ENCODE measurements around the gene ICOS. TPM values are rescaled to one million over a fixed set of nuclear protein-coding genes. Genes with fewer than 3 reads are reported as not detected.

Gene ICOS
- total and polyA plus RNA-seq, 2 experiments from 2014 or later: 0.10 TPM; not detected in 1

- Histone ChIP-seq H3K4me2 (no peak overlapping the region), H3K4me3 (no peak overlapping the region), H3K9me3 (ENCODE audit: low read depth) (no peaks in the 10 kb centered on the region), H3K79me2 (no peaks in the 10 kb centered on the region), H3K4me1 (ENCODE audit: insufficient read depth) (no peaks in the 10 kb centered on the region), H3K27me3 (no peaks in the 10 kb centered on the region), H3K9me2 (replicated peaks; ENCODE audit: insufficient read depth) (no peaks in the 10 kb centered on the region), H4K20me1 (ENCODE audit: insufficient read depth, poor library complexity, severe bottlenecking) (no peaks in the 10 kb centered on the region), H3K27ac (no peak overlapping the region), H2AFZ (no peak overlapping the region), H3K36me3 (replicated peaks; ENCODE audit: insufficient read depth, low read depth) (no peaks in the 10 kb centered on the region)
- no peak for DNase-seq (ENCODE audit: low spot score)
- TF ChIP-seq EZH2phosphoT487 (IDR thresholded peaks at IDR 0.05; ENCODE audit: low read depth, severe bottlenecking, unreplicated experiment) (no peak), EZH2 (IDR thresholded peaks at IDR 0.05; ENCODE audit: borderline replicate concordance) (no peak), CTCF (IDR thresholded peaks at IDR 0.05; ENCODE audit: poor library complexity) (no peak)
These were observed 35.5 kb downstream of the ICOS start for GRCh38 chr2:203972066-203972465.

- Histone ChIP-seq H3K4me3 (no peak overlapping the region), H3K36me3 (replicated peaks; ENCODE audit: insufficient read depth, low read depth) (no peaks in the 10 kb centered on the region), H3K27me3 (no peaks in the 10 kb centered on the region), H3K27ac (no peak overlapping the region), H3K79me2 (no peaks in the 10 kb centered on the region), H4K20me1 (ENCODE audit: insufficient read depth, poor library complexity, severe bottlenecking) (no peaks in the 10 kb centered on the region), H2AFZ (no peak overlapping the region), H3K4me1 (ENCODE audit: insufficient read depth) (no peaks in the 10 kb centered on the region), H3K9me2 (replicated peaks; ENCODE audit: insufficient read depth) (no peaks in the 10 kb centered on the region), H3K9me3 (ENCODE audit: low read depth) (no peaks in the 10 kb centered on the region), H3K4me2 (no peak overlapping the region)
- no peak for DNase-seq (ENCODE audit: low spot score)
- TF ChIP-seq EZH2 (IDR thresholded peaks at IDR 0.05; ENCODE audit: borderline replicate concordance) (no peak), EZH2phosphoT487 (IDR thresholded peaks at IDR 0.05; ENCODE audit: low read depth, severe bottlenecking, unreplicated experiment) (no peak), CTCF (IDR thresholded peaks at IDR 0.05; ENCODE audit: poor library complexity) (no peak)
- 90% methylated on average over 2 of the region's 2 CpGs for WGBS (ENCODE audit: low lambda C conversion rate, missing lambda C conversion rate)
These were observed 36.4 kb downstream of the ICOS start for GRCh38 chr2:203973000-203973399.

- Histone ChIP-seq H3K4me3 (no peak overlapping the region), H3K79me2 (no peaks in the 10 kb centered on the region), H3K4me1 (ENCODE audit: insufficient read depth) (no peaks in the 10 kb centered on the region), H3K9me2 (replicated peaks; ENCODE audit: insufficient read depth) (no peaks in the 10 kb centered on the region), H4K20me1 (ENCODE audit: insufficient read depth, poor library complexity, severe bottlenecking) (no peaks in the 10 kb centered on the region), H3K4me2 (no peak overlapping the region), H2AFZ (no peak overlapping the region), H3K9me3 (ENCODE audit: low read depth) (no peaks in the 10 kb centered on the region), H3K36me3 (replicated peaks; ENCODE audit: insufficient read depth, low read depth) (no peaks in the 10 kb centered on the region), H3K27ac (no peak overlapping the region), H3K27me3 (no peaks in the 10 kb centered on the region)
- DNase-seq (ENCODE audit: low spot score): no peak
- TF ChIP-seq CTCF (IDR thresholded peaks at IDR 0.05; ENCODE audit: poor library complexity) (no peak), EZH2 (IDR thresholded peaks at IDR 0.05; ENCODE audit: borderline replicate concordance) (no peak)
- WGBS (ENCODE audit: low lambda C conversion rate, missing lambda C conversion rate): 87% methylated on average over 3 of the region's 3 CpGs
These were observed 37.1 kb downstream of the ICOS start for GRCh38 chr2:203973676-203974075.

GRCh38 chr2:203975912-203976311 lies 39.3 kb downstream of the ICOS start:
- Histone ChIP-seq H3K4me2 (no peak overlapping the region), H3K27me3 (no peaks in the 10 kb centered on the region), H3K27ac (no peak overlapping the region), H3K4me1 (ENCODE audit: insufficient read depth) (no peaks in the 10 kb centered on the region), H3K4me3 (no peak overlapping the region), H4K20me1 (ENCODE audit: insufficient read depth, poor library complexity, severe bottlenecking) (no peaks in the 10 kb centered on the region), H3K79me2 (no peaks in the 10 kb centered on the region), H2AFZ (no peak overlapping the region), H3K9me2 (replicated peaks; ENCODE audit: insufficient read depth) (no peaks in the 10 kb centered on the region), H3K36me3 (replicated peaks; ENCODE audit: insufficient read depth, low read depth) (no peaks in the 10 kb centered on the region), H3K9me3 (ENCODE audit: low read depth) (no peaks in the 10 kb centered on the region)
- 83% methylated on average over 2 of the region's 2 CpGs for WGBS (ENCODE audit: low lambda C conversion rate, missing lambda C conversion rate)
- no peak for TF ChIP-seq EZH2phosphoT487 (IDR thresholded peaks at IDR 0.05; ENCODE audit: low read depth, severe bottlenecking, unreplicated experiment)
- TF ChIP-seq EZH2 (IDR thresholded peaks at IDR 0.05; ENCODE audit: borderline replicate concordance): no peak
- no peak for TF ChIP-seq CTCF (IDR thresholded peaks at IDR 0.05; ENCODE audit: poor library complexity)
- DNase-seq (ENCODE audit: low spot score): no peak

Measured in hepatocyte (in vitro differentiated cells).